Skin of body (tissue), 2 donors: ENCODE results near the gene SPRR5. TPM values are rescaled to one million over a fixed set of nuclear protein-coding genes. Genes with fewer than 3 reads are reported as not detected.

ENCODE experiments used
- DNase-seq: peaks from one replicate; lab custom pipeline; 2025; lab: John Stamatoyannopoulos, UW
- total RNA-seq: library from RNA; depleted of rRNA; stranded (reverse); fragments of >200 nt; gene quantifications from one replicate; pipeline ENCODE4 v1.2.3, GENCODE V29; 2014

The SPRR5 gene
- total RNA-seq, 1 donor from 2014 or later = 1.8 TPM

GRCh38 chr1:152946248-152946647 is 758 bp upstream of the SPRR5 start:
- no peak for DNase-seq

DNA sequence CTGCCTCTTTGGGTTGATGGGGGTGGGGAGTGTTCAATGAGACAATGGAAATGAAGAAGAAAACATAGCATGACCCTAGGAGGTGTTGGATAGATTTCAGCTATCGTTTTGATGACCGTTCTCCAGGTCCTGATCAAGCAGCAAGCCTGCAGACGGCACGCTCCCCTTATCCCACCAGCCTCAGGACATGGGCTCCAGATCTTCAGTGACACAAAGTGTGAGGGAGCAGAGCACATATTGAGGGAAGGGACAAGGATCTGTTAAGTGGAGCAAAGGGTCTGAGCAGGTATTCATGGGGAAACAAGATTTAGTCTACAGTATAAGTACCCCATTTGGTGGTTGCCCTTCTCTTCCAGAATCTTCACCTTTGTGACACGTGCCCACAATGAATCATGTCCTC is 4.7 kb downstream of the SPRR5 start:
- no peak for DNase-seq

- DNase-seq = no peak
Measured at GRCh38 chr1:152953761-152954160, 6.8 kb downstream of the SPRR5 start.

DNA sequence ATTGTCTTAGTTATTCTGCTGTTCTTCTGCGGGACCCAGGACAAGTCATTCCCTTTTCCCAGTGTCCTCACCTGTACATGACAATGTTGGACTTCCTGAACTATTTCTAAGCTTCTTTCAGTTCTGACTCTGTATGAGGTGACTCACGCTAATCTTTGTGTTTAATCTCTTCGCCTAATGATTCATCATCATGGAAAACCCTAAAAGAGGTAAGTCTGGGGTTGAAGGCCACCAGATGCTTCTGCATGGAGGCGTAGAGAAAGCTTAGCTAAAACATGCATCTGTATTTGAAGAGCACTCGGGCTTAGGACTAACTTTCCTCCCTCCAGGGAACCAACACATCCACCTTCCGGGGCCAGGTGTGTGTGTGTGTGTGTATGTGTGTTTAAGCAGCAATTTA is 7.4 kb downstream of the SPRR5 start:
- DNase-seq = no peak

GRCh38 chr1:152957561-152957960 is 10.6 kb downstream of the SPRR5 start:
- DNase-seq = no peak

DNA sequence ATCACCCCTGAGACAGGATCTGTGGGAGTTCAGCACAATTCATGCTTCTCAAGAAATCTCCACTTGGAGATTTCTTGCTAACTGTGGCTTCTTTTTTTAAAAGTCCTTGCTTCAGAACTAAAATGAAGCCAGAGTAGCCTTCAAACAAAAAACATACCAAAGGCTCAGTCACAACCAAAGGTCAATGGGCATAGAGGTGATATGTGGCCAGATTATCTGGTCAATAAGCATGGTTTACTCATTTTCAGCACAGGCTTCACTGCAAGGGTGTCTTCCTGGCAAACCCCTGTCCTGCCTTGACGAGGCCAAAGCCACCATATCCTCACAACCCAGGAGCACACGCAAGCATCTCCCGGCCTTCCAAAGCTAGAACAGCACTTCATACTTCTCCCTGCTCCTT is 12.3 kb downstream of the SPRR5 start:
- DNase-seq = no peak

DNA sequence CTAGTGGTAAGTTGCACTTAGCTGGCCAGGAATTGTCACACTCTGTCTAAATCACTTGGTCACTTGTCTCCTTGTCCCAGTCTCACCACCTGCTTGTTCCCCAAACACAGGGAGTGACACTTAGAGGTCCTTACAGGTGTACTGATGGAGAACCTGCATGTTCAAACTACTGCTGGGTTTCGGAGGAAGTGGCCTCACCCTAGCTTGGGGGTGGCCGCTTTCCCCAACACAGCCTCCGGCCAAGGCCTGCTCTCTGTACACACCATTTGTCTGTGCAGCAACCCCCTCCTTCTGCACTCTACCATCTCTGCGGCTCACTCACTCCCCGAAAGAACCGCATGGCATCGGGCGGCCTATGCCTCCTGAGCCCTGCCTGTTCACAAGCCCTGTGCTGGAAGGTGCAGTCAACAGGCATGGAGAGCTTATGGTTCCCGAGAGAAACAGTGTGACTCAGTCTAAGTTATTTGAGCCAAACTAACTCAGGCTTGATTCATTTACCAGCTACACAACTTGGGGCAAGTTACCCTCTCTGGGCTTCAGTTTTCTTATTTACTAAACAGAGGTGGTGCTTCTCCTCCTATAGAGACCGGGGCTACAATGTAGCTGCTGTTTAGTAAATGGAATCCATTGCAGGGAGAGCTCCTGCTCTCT is 12.9 kb downstream of the SPRR5 start:
- no peak for DNase-seq

GRCh38 chr1:152960452-152961044 is 13.5 kb downstream of the SPRR5 start:
- DNase-seq = no peak

GRCh38 chr1:152961226-152961891 is 14.4 kb downstream of the SPRR5 start:
- DNase-seq = no peak

- no peak for DNase-seq
Measured at GRCh38 chr1:152962876-152963415, 15.9 kb downstream of the SPRR5 start.

GRCh38 chr1:152964536-152964935 is 17.5 kb downstream of the SPRR5 start:
- DNase-seq = no peak

DNA sequence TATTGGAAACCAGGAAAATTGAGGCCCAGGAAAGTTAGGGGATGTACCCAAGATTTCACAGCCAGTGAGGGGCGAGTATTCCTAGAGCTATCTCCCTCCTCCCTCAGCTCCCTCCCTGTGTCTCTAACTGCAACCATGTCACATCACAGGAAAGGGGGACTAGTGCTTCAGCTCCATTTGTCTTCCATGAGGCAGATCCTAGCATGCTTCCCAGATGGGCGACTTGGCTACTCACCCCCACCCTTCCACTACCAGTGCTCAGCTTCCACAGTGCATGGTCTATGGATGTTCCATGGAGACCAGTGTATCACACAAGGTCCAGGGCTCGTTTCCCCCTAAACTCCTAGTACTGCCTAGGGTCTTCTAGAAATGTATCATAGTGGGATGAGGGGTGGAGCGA is 18.8 kb downstream of the SPRR5 start:
- no peak for DNase-seq

DNA sequence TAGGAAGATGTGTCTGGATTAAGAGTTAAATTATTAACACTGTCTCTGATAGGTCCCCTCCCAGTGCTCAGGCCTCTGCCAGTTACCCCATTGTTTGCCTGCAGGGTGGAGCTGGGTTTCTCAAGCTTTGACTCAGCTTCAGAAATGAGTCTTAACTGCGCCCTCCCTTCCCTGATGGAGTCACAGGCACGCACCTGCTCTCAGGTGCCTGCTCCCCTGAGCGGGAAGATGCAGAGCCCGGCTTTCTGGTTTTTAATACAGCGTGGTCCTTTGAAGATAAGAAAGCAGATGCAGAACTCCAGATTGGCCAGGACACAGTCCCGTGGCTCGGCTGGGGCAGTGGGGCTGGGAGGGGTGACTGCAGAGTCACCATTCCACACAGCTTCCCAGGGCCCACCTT is 20.2 kb downstream of the SPRR5 start:
- no peak for DNase-seq

GRCh38 chr1:152968248-152968647 is 21.2 kb downstream of the SPRR5 start:
- no peak for DNase-seq

DNA sequence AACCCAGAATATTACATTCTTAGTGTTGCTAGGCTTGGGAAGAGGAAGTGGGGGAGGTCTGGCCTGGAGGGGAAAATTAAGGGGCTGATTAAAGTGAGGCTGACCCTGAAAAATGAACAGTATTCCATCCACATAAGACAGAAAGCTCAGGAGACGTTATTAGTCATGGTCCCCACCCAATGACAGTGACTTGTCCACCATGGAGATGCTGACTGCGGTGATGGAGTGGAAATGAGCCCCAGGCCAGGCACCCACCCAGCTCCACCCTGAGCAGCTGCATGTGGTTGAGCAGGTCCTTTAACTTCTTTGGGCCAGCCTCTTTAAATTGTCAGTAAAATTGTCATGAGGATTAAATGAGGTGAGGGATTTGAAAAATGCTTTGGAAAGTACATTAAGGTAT is 22.0 kb downstream of the SPRR5 start:
- DNase-seq = no peak

DNA sequence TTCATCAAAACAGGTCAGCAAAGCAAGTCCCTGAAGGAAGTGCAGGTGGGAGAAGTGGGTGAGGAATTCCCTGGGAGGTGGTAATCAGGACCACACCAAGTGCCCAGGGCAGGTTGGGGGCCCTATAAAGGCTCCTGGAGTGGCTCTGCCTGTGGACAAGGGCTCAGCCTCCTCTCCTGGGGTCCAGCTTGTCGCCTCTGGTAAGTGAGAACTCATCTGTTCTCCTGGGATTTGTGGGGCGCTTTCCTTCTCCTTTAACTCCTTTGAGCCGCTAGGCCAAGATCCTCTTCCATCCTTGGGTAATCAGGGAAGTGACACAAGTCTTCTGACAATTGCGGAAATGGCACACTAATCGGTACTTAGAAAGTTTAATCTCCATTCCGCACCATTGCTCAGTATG is 23.5 kb downstream of the SPRR5 start, which contains the start of gene SPRR4:
TSS of gene SPRR4 (plus strand) at position 154 of the 400 bp plus-strand sequence. CDS start 1,243 bp downstream, outside the sequence.
- no peak for DNase-seq

DNA sequence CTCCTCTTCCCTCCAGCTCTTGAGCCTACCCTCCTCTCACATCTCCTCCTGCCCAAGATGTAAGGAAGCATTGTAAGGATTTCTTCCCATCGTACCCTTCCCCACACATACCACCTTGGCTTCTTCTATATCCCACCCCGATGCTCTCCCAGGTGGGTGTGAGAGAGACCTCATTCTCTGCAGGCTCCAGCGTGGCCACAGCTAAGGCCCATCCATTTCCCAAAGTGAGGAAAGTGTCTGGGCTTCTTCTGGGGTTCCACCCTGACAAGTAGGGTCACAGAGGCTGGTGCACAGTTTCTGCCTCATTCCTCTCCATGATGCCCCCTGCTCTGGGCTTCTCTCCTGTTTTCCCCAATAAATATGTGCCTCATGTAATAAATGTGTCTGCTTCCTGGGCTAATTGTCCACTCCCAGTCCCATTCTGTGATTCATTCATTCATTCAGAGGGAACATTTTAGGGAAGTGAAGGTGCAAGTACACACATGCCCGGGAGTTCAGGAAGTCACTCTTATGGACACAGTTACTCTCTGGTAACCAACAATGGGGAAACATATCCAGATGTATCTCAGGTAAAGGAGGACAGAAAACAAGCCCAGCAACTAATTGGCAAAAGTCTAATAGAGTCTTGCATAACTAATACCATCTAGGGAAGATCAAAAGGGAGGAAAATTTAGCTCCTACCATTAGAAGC is 25.3 kb downstream of the SPRR5 start:
- DNase-seq = no peak

DNA sequence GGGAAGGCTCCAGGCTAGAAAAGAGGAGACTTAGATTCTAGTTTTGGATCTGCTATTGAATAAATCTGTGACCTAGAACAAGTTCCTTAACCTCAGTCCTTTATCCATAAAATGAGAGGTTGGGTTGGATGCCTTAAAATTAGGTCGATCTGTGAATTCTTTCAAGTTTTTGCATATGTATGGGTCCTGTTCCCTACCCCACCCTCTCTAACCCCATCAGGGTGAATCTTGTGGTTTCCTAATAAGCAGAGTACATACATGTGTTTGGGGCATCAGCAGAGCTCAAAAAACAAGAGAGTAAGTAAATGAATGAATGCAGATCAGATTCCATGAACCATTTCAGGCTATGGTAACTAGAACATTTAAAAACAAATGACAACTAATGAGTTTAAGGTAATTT is 29.7 kb downstream of the SPRR5 start:
- no peak for DNase-seq

DNA sequence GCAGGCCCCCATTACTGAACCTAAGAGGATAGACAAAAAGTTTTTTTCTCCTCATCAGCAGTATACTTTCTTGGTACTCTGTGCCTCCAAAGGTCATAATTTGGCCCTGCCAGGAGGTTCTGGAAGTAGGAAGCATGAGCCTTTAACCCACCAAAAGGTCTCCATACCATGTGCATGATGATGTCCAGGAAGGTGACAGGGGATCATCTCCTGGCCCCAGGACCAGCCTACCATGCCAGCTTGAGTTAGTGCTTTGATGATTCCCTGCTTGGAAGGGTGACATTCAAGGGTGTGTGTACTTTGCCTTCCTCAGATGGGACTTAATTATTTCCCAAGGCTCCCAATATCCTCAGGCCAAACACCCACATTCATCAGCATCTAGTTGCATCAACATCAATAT is 30.6 kb downstream of the SPRR5 start:
- no peak for DNase-seq

GRCh38 chr1:152980676-152981075 is 33.7 kb downstream of the SPRR5 start:
- no peak for DNase-seq

GRCh38 chr1:152981146-152981871 is 34.3 kb downstream of the SPRR5 start:
- DNase-seq = no peak
